IMR-90 (cell line): ENCODE data around the gene PPFIBP2. TPM values are rescaled to one million over a fixed set of nuclear protein-coding genes. Genes with fewer than 3 reads are reported as not detected.

Source experiments
- ATAC-seq: fragments of 200-7000 bp; cut with Tn5 transposase; 2 replicates; pipeline ENCODE4 v1.9.1; 2020; ENCODE audit warnings: low read depth, mild to moderate bottlenecking, moderate library complexity
- BruUV-seq: library from RNA; stranded (reverse); fragments of 400-500 nt; replicated peaks from 2 replicates; lab custom pipeline; 2021; lab: Mats Ljungman, UMichigan
- CTCF ChIA-PET: fragments of 300-600 bp; formaldehyde crosslinking; extraction: SDS; loops from one replicate; lab custom pipeline; 2021; ENCODE audit warnings: antibody characterized with exemption; lab: Yijun Ruan, JAX
- POLR2A ChIA-PET: fragments of 300-600 bp; sonication (Branson Sonifier 250); formaldehyde crosslinking; loops from one replicate; lab custom pipeline; 2022; ENCODE audit warnings: antibody characterized with exemption; ENCODE audit not compliant: unreplicated experiment; lab: Charles Lee
- DNase-seq: peaks from one replicate; pipeline ENCODE4 v3.0.0; 2013
- H2AFZ ChIP-seq: replicated peaks from 2 replicates; pipeline ENCODE3; 2013; ENCODE audit warnings: low read length, mild to moderate bottlenecking; ENCODE audit not compliant: poor library complexity
- H2AK5ac ChIP-seq: 2 replicates; pipeline ENCODE4 v1.6.1; 2013; ENCODE audit warnings: low read depth, low read length, inconsistent platforms
- H2AK9ac ChIP-seq: replicated peaks from 2 replicates; pipeline ENCODE3; 2013; ENCODE audit warnings: mild to moderate bottlenecking, low read depth, low read length, moderate library complexity; ENCODE audit not compliant: poor library complexity
- H2BK120ac ChIP-seq: 2 replicates; pipeline ENCODE4 v1.6.1; 2013; ENCODE audit warnings: low read depth, low read length, inconsistent platforms
- H2BK15ac ChIP-seq: 3 replicates; pipeline ENCODE4 v1.6.1; 2013; ENCODE audit warnings: low read depth, low read length, inconsistent platforms
- H2BK20ac ChIP-seq: 2 replicates; pipeline ENCODE4 v1.6.1; 2013; ENCODE audit warnings: low read depth, mild to moderate bottlenecking, inconsistent platforms, low read length, moderate library complexity
- H2BK5ac ChIP-seq: 2 replicates; pipeline ENCODE4 v1.6.1; 2013; ENCODE audit warnings: mild to moderate bottlenecking, low read depth, low read length, inconsistent platforms; ENCODE audit not compliant: poor library complexity, severe bottlenecking
- H3K14ac ChIP-seq: replicated peaks from 2 replicates; pipeline ENCODE4 v1.6.1; 2013; ENCODE audit warnings: low read depth, low read length, inconsistent platforms
- H3K18ac ChIP-seq: 2 replicates; pipeline ENCODE4 v1.6.1; 2013; ENCODE audit warnings: low read depth, low read length, control low read depth
- H3K23ac ChIP-seq: 2 replicates; pipeline ENCODE4 v1.6.1; 2013; ENCODE audit warnings: low read depth, low read length, inconsistent platforms
- H3K27ac ChIP-seq: 2 replicates; pipeline ENCODE4 v1.5.1; 2013; ENCODE audit warnings: mild to moderate bottlenecking, control low read depth, low read length; ENCODE audit not compliant: insufficient read depth
- H3K27me3 ChIP-seq: 2 replicates; pipeline ENCODE4 v1.6.1; 2013; ENCODE audit warnings: low read length; ENCODE audit not compliant: control insufficient read depth, insufficient read depth
- H3K36me3 ChIP-seq: 2 replicates; pipeline ENCODE4 v1.6.1; 2013; ENCODE audit warnings: low read length, mixed read lengths; ENCODE audit not compliant: control insufficient read depth, insufficient read depth
- H3K4ac ChIP-seq: 2 replicates; pipeline ENCODE4 v1.6.1; 2013; ENCODE audit warnings: low read depth, low read length, inconsistent platforms
- H3K4me1 ChIP-seq: 2 replicates; pipeline ENCODE4 v1.6.1; 2013; ENCODE audit warnings: low read length, mixed read lengths; ENCODE audit not compliant: control insufficient read depth, insufficient read depth
- H3K4me2 ChIP-seq: 2 replicates; pipeline ENCODE4 v1.6.1; 2013; ENCODE audit warnings: low read depth, mild to moderate bottlenecking, control low read depth, low read length, moderate library complexity
- H3K4me3 ChIP-seq: 2 replicates; pipeline ENCODE4 v1.5.1; 2013; ENCODE audit warnings: low read depth, mild to moderate bottlenecking, control low read depth, low read length, moderate library complexity; ENCODE audit not compliant: insufficient read depth
- H3K56ac ChIP-seq: 2 replicates; pipeline ENCODE4 v1.6.1; 2013; ENCODE audit warnings: low read length, inconsistent platforms; ENCODE audit not compliant: insufficient read depth; ENCODE audit errors: extremely low read depth
- H3K79me1 ChIP-seq, 2 experiments: 2 replicates each; pipeline ENCODE4 v1.6.1; 2013; ENCODE audit warnings: low read length in 2 of 2, inconsistent platforms in 1 of 2, low read depth in 1 of 2
- H3K9ac ChIP-seq: 2 replicates; pipeline ENCODE4 v1.6.1; 2013; ENCODE audit warnings: low read depth, low read length, control low read depth
- H3K9me1 ChIP-seq: 2 replicates; pipeline ENCODE4 v1.6.1; 2013; ENCODE audit warnings: low read length, inconsistent platforms; ENCODE audit not compliant: insufficient read depth
- H3K9me3 ChIP-seq: 2 replicates; pipeline ENCODE4 v1.6.1; 2013; ENCODE audit warnings: low read length; ENCODE audit not compliant: control insufficient read depth, insufficient read depth
- H4K20me1 ChIP-seq: 2 replicates; pipeline ENCODE4 v1.6.1; 2013; ENCODE audit warnings: low read length, inconsistent platforms; ENCODE audit not compliant: insufficient read depth
- H4K5ac ChIP-seq: 2 replicates; pipeline ENCODE4 v1.6.1; 2013; ENCODE audit warnings: mild to moderate bottlenecking, low read depth, low read length, control low read depth
- H4K8ac ChIP-seq, 2 experiments: 2 replicates each; pipeline ENCODE4 v1.6.1; 2013; ENCODE audit warnings: low read depth in 2 of 2, low read length in 2 of 2, control low read depth in 1 of 2, inconsistent platforms in 1 of 2
- H4K91ac ChIP-seq: 2 replicates; pipeline ENCODE4 v1.6.1; 2013; ENCODE audit warnings: low read depth, low read length, inconsistent platforms; ENCODE audit not compliant: insufficient read depth
- BHLHE40 ChIP-seq: fragments of 150-350 bp; IDR thresholded peaks from 2 replicates; pipeline ENCODE4 v1.6.1; 2016; ENCODE audit warnings: mild to moderate bottlenecking, low read depth, low read length
- CEBPB ChIP-seq: IDR thresholded peaks from 2 replicates; pipeline ENCODE4 v1.6.1; 2012; ENCODE audit warnings: low read depth, low read length, improper control_type of control experiment
- CTCF ChIP-seq: conservative IDR thresholded peaks from 2 replicates; pipeline ENCODE4 v1.5.1; 2012; ENCODE audit warnings: mild to moderate bottlenecking, low read depth, low read length, improper control_type of control experiment
- FOS ChIP-seq: fragments of 150-350 bp; IDR thresholded peaks from 2 replicates; pipeline ENCODE4 v1.6.1; 2016; ENCODE audit warnings: low read depth, low read length
- MXI1 ChIP-seq: IDR thresholded peaks from 2 replicates; pipeline ENCODE4 v1.6.1; 2012; ENCODE audit warnings: low read depth, mild to moderate bottlenecking, low read length, moderate library complexity, borderline replicate concordance
- RAD21 ChIP-seq: IDR thresholded peaks from 2 replicates; pipeline ENCODE4 v1.6.1; 2012; ENCODE audit warnings: low read length, improper control_type of control experiment
- RCOR1 ChIP-seq: IDR thresholded peaks from 2 replicates; pipeline ENCODE4 v1.6.1; 2012; ENCODE audit warnings: mild to moderate bottlenecking, low read length, improper control_type of control experiment; ENCODE audit not compliant: insufficient replicate concordance
- RFX5 ChIP-seq: IDR thresholded peaks from 2 replicates; pipeline ENCODE4 v1.8.0; 2012; ENCODE audit warnings: low read depth, mild to moderate bottlenecking, low read length, moderate library complexity
- SMC3 ChIP-seq: fragments of 150-350 bp; IDR thresholded peaks from 2 replicates; pipeline ENCODE4 v1.6.1; 2016; ENCODE audit warnings: low read depth, mild to moderate bottlenecking, antibody characterized with exemption, low read length, moderate library complexity
- USF2 ChIP-seq: fragments of 150-350 bp; IDR thresholded peaks from 2 replicates; pipeline ENCODE4 v1.6.1; 2017; ENCODE audit warnings: mild to moderate bottlenecking, antibody characterized with exemption, low read length, low read depth
- WGBS, 2 experiments: methylation state at CpG; one replicate each; pipeline versions ENCODE4 v1.1.5 to v1.1.7; 2013; ENCODE audit warnings: missing lambda C conversion rate in 2 of 2; ENCODE audit not compliant: insufficient read length in 1 of 2; ENCODE audit errors: extremely low coverage in 2 of 2; 5-methylcytosine and 5-hydroxymethylcytosine counted together
- dilution Hi-C: fragments of 300-500 bp; cut with HindIII; formaldehyde crosslinking; loops from one replicate; pipeline ENCODE4 v1.14.3; 2018; ENCODE audit warnings: low sequenced_read_pairs; ENCODE audit not compliant: unreplicated experiment
- in situ Hi-C: fragments of 300-500 bp; cut with MboI; formaldehyde crosslinking; loops from 3 replicates; pipeline ENCODE4 v1.14.3; 2019; ENCODE audit warnings: low sequenced_read_pairs, inconsistent platforms, mixed read lengths
- intact Hi-C: fragments of 100-400 bp; cut with micrococcal nuclease; formaldehyde crosslinking; loops from 2 replicates; pipeline ENCODE4 v1.10.0; 2022
- polyA plus RNA-seq, 3 experiments: library from polyadenylated mRNA; depleted of rRNA; stranded (reverse); fragments of >200 nt; gene quantifications; 2 replicates each; pipeline ENCODE4 v1.2.3, GENCODE V29; 2012; ENCODE audit warnings: low replicate concordance in 1 of 3
- total RNA-seq: library from RNA; depleted of rRNA; stranded (reverse); fragments of >200 nt; gene quantifications from 2 replicates; pipeline ENCODE4 v1.2.3, GENCODE V29; 2012

Gene PPFIBP2
- total and polyA plus RNA-seq, 2 of the 4 experiments (the other 2 are of a cell fraction), result 6.0 to 11.8 TPM

GRCh38 chr11:7671347-7672215 lies 157.8 kb downstream of the PPFIBP2 start:
- H3K56ac ChIP-seq, result no peak overlapping the region
- no peaks in the 10 kb centered on the region for H3K4me1 ChIP-seq
- WGBS, 2 experiments, result 70% methylated on average over 4 of the region's 10 CpGs; no CpG with 5 or more reads in 1 of the 2 experiments
- H2BK20ac ChIP-seq, result no peak overlapping the region
- DNase-seq (no peak), ATAC-seq (no peak)
- POLR2A ChIA-PET, result no interaction called here
- no peak overlapping the region for H3K23ac ChIP-seq
- no peak overlapping the region for H3K4ac ChIP-seq
- H4K5ac ChIP-seq, result no peak overlapping the region
- H4K91ac ChIP-seq, result no peak overlapping the region
- CTCF ChIA-PET, result interaction anchor here (1.1 kb wide), 1 partner anchor 100 kb away, joined by 3 read pairs; no protein-coding TSS in a partner anchor
- no peaks in the 10 kb centered on the region for H3K9me1 ChIP-seq
- BruUV-seq, result no TSS peak
- H2BK120ac ChIP-seq, result no peak overlapping the region
- H2BK5ac ChIP-seq, result no peak overlapping the region
- TF ChIP-seq MXI1 (no peak), USF2 (no peak), RAD21 (no peak), RCOR1 (no peak), BHLHE40 (no peak), SMC3 (no peak), RFX5 (no peak), FOS (no peak), CTCF (no peak), CEBPB (no peak)
- in situ Hi-C loops, result no loop called here
- H3K27me3 ChIP-seq, result peaks cover 12% of the 10 kb centered on the region
- no peak overlapping the region for H3K14ac ChIP-seq
- no peak overlapping the region for H3K27ac ChIP-seq
- H2AK9ac ChIP-seq, result no peak overlapping the region
- no peak overlapping the region for H3K4me3 ChIP-seq
- no peaks in the 10 kb centered on the region for H3K9me3 ChIP-seq
- no peaks in the 10 kb centered on the region for H3K36me3 ChIP-seq
- intact Hi-C loops, result loop anchor here (10.0 kb wide), 1 partner anchor 423 kb away; no protein-coding TSS in a partner anchor
- H2AFZ ChIP-seq, result no peak overlapping the region
- H2AK5ac ChIP-seq, result no peak overlapping the region
- H3K9ac ChIP-seq, result no peak overlapping the region
- H4K8ac ChIP-seq, result no peak overlapping the region
- no peak overlapping the region for H3K4me2 ChIP-seq
- H3K18ac ChIP-seq, result no peak overlapping the region
- no peaks in the 10 kb centered on the region for H3K79me1 ChIP-seq
- dilution Hi-C loops, result no loop called here
- no peaks in the 10 kb centered on the region for H4K20me1 ChIP-seq
- no peak overlapping the region for H2BK15ac ChIP-seq
